Esophagus (tissue), 2 donors: ENCODE results near the gene EIPR1. TPM values are rescaled to one million over a fixed set of nuclear protein-coding genes. Genes with fewer than 3 reads are reported as not detected.
A peak's percentile ranks its signal among the peaks of the same experiment; 100 is the strongest.

ENCODE experiments used
- H3K27ac ChIP-seq, 2 donors: one replicate each; pipeline ENCODE4 v1.5.1; 2013; ENCODE audit warnings: low read depth in 2 of 2, mild to moderate bottlenecking in 2 of 2, inconsistent platforms in 1 of 2, low read length in 1 of 2, moderate library complexity in 1 of 2
- H3K27me3 ChIP-seq, 2 donors: one replicate each; pipeline ENCODE4 v1.6.1; 2013; ENCODE audit warnings: low read length in 2 of 2, control low read depth in 1 of 2, mild to moderate bottlenecking in 1 of 2; ENCODE audit not compliant: insufficient read depth in 2 of 2, control insufficient read depth in 1 of 2
- H3K36me3 ChIP-seq, 2 donors: one replicate each; pipeline ENCODE4 v1.6.1; 2013; ENCODE audit warnings: low read length in 1 of 2; ENCODE audit not compliant: control insufficient read depth in 2 of 2, insufficient read depth in 2 of 2
- H3K4me1 ChIP-seq, 2 donors: one replicate each; pipeline ENCODE4 v1.6.1; 2013; ENCODE audit warnings: low read length in 1 of 2; ENCODE audit not compliant: control insufficient read depth in 2 of 2, insufficient read depth in 2 of 2
- H3K4me3 ChIP-seq, 2 donors: one replicate each; pipeline ENCODE4 v1.5.1; 2013; ENCODE audit warnings: low read length in 2 of 2, mild to moderate bottlenecking in 2 of 2, low read depth in 1 of 2, moderate library complexity in 1 of 2
- H3K9me3 ChIP-seq, 2 donors: one replicate each; pipeline ENCODE4 v1.6.1; 2013; ENCODE audit warnings: mild to moderate bottlenecking in 2 of 2, low read depth in 1 of 2, low read length in 1 of 2, moderate library complexity in 1 of 2; ENCODE audit not compliant: control insufficient read depth in 2 of 2, insufficient read depth in 1 of 2
- WGBS, 2 donors: extraction: QIAGEN DNeasy Blood & Tissue Kit; methylation state at CpG; one replicate each; pipeline ENCODE4 v1.1.7; 2013; 5-methylcytosine and 5-hydroxymethylcytosine counted together
- polyA plus RNA-seq, 2 donors: library from polyadenylated mRNA; stranded (reverse); fragments of 200-250 nt; gene quantifications; one replicate each; pipeline ENCODE4 v1.2.3, GENCODE V29; 2013
- donor health status: healthy with polysubstance abuse.
- donor health status: Bipolar disorder and iron deficiency.

Gene EIPR1
- polyA plus RNA-seq, 2 donors: 8.2 to 22.8 TPM

DNA sequence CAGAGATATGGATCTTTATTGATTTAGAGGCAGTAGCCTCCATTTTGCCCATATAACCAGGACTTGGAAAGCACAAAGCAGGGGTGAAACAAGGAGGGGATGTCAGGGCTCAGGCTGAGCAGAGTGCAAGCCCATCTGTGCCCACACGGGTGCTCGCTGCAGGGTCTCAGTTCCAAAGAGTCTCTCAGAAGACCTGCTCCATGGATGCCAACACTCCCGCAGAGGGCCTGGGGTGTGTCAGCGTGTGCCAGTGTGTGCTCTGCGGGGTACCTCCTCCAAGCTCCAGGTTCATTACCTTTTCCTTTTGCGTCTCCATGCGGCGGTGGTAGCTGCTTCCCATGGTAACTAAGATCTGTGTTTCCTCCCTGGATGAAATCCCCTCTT lies 107.5 kb downstream of the EIPR1 start:
- H3K27me3 ChIP-seq: no peaks in the 10 kb centered on the region
- no peak overlapping the region for H3K27ac ChIP-seq
- peaks cover 4 to 6% of the 10 kb centered on the region in 2 donors for H3K4me1 ChIP-seq
- 98 to 99% methylated on average over 8 of the region's 8 CpGs for WGBS, 2 donors
- H3K36me3 ChIP-seq: no peaks in the 10 kb centered on the region
- no peak overlapping the region for H3K4me3 ChIP-seq
- H3K9me3 ChIP-seq: no peaks in the 10 kb centered on the region

- Histone ChIP-seq H3K4me1 (peaks cover 4 to 6% of the 10 kb centered on the region in 2 donors), H3K27ac (no peak overlapping the region), H3K27me3 (no peaks in the 10 kb centered on the region), H3K4me3 (no peak overlapping the region), H3K9me3 (no peaks in the 10 kb centered on the region), H3K36me3 (no peaks in the 10 kb centered on the region)
- 93 to 96% methylated on average over 22 of the region's 22 CpGs for WGBS, 2 donors
Observed at GRCh38 chr2:3269425-3270094, 108.1 kb downstream of the EIPR1 start.

- Histone ChIP-seq H3K9me3 (no peaks in the 10 kb centered on the region), H3K36me3 (no peaks in the 10 kb centered on the region), H3K4me3 (no peak overlapping the region), H3K27me3 (no peaks in the 10 kb centered on the region), H3K4me1 (peaks cover 4 to 6% of the 10 kb centered on the region in 2 donors), H3K27ac (no peak overlapping the region)
- 94 to 95% methylated on average over 6 of the region's 6 CpGs for WGBS, 2 donors
Observed at GRCh38 chr2:3268705-3269029, 109.0 kb downstream of the EIPR1 start.

DNA sequence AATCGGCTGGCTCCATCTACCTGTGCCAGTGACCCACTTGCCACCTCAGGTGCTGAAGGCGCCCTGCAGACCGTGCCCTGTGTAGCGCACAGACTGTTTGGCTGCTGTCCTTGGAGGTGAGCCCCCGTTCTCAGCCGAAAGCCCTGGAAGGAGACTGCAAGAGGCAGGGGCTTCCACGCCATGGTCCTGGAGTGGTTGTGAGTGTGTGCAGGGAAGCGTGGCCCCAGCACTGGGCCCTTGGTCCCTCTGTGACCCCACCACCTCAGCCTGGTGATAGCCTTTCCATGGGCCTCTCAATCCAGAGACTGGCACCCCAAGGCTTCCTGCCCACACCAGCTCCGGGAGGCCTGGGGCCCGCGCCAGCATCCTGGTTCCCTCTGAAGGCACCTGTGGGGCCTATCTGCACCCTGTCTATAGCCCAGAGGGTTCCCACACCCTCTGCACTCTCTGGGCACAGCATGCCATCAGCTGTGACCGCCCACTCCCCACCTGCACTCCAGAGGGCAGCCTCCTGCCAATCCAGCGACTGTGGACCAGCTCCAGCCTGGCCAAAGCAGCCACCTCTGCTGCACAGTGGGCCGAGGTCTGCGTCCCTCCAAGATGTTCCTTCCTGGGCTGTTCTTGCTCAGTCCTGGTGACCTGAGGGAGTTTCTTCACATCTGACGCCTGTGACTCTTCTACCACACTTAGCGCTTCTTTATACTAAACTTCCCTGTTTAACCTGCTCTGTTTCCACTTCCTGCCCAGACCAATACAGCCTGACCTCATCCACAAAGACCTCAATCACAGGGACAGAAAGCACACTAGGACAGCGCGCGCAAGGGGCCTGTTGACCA lies 109.5 kb downstream of the EIPR1 start:
- Histone ChIP-seq H3K27ac (peak overlapping the region in 1 of 2 donors; percentile 13), H3K4me3 (no peak overlapping the region), H3K9me3 (no peaks in the 10 kb centered on the region), H3K27me3 (no peaks in the 10 kb centered on the region), H3K36me3 (no peaks in the 10 kb centered on the region), H3K4me1 (peaks cover 4 to 6% of the 10 kb centered on the region in 2 donors)
- 88 to 92% methylated on average over 18 to 20 of the region's 20 CpGs for WGBS, 2 donors

DNA sequence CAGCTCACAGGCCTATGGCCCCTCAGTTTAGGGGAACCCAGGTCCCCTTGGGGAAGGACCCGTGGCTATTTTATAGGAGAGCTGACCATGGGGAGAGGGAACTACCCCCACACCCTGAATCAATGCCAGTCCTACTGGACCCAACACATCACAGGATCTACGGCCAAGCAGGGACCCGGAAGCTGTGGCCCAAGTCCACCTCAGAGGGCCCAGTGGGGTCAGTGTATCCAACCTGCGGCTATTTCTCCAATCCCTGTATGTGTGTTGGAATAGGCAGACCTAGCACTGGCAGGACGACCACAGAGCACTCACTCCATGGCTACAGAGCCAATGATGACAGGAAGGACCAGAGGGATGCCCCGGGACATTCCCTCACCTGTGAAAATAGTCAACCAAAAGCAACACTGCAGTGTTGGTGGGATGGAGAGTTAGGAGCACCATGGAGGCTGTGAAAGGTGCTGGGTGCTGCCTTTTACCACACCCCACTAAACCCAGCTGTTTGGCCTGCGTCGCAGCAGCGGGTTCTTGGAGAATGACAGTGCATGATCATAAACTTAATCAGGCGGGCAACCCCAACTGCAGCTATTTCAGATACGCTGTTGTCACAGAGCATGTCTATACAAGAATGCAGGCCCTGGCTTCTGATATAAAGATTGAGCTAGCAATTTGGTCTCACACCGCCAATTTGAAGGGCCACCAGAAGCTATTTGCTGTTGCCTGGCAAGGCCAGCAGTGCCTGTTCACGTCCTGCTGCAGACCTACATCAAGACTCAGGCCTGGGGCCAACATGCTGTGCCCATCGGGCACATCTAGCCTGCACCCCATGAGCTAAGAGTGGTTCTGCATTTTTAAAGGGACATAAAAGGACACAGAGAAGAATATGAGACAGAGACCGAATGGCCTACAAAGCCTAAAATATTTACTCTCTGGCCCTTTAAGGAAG lies 110.4 kb downstream of the EIPR1 start:
- Histone ChIP-seq H3K9me3 (no peaks in the 10 kb centered on the region), H3K4me1 (peaks cover 4 to 6% of the 10 kb centered on the region in 2 donors), H3K36me3 (no peaks in the 10 kb centered on the region), H3K27me3 (no peaks in the 10 kb centered on the region), H3K27ac (no peak overlapping the region), H3K4me3 (no peak overlapping the region)
- WGBS, 2 donors: 71 to 81% methylated on average over 15 of the region's 15 CpGs

GRCh38 chr2:3265981-3266924 lies 111.4 kb downstream of the EIPR1 start:
- 70 to 71% methylated on average over 20 of the region's 20 CpGs for WGBS, 2 donors
- no peak overlapping the region for H3K4me3 ChIP-seq
- peaks cover 4 to 6% of the 10 kb centered on the region in 2 donors for H3K4me1 ChIP-seq
- no peaks in the 10 kb centered on the region for H3K9me3 ChIP-seq
- no peaks in the 10 kb centered on the region for H3K27me3 ChIP-seq
- H3K36me3 ChIP-seq: no peaks in the 10 kb centered on the region
- H3K27ac ChIP-seq: no peak overlapping the region

GRCh38 chr2:3265471-3265870 lies 112.1 kb downstream of the EIPR1 start:
- no peaks in the 10 kb centered on the region for H3K36me3 ChIP-seq
- no peak overlapping the region for H3K27ac ChIP-seq
- no peaks in the 10 kb centered on the region for H3K27me3 ChIP-seq
- 84 to 89% methylated on average over 8 of the region's 8 CpGs for WGBS, 2 donors
- H3K9me3 ChIP-seq: no peaks in the 10 kb centered on the region
- H3K4me3 ChIP-seq: no peak overlapping the region
- H3K4me1 ChIP-seq: peaks cover 4 to 6% of the 10 kb centered on the region in 2 donors

DNA sequence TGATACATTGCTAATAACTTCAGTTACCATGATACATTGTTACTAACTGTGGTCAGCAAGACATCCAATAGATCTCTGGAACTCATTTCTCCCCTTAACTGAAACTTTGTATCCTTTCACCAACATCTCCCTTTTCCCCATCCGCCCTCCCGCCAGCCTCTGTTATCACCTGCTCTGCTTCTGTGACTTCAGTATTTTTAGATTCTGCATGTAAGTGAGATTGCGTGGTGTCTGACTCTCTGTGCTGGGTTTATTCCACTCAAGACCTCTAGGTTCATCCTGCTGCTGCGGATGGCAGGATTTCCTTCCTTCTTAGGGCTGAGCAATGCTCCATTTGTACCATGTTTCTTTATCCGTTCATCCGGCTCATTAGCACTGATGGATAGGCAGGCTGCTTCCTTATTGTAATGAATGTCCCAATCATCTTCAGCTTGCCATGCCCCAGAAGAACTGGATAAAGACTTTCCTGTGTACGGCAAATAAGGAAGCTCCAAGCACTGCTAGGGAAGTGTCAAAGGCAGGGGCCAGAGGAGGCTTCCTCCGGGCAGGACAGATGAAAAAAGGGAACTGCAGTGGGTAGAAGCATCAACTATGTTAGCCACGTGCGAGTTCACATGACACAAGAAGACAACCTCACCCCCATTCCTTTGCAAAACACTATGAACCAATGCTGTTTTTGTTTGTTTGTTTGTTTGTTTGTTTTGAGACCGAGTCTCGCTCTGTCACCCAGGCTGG lies 113.4 kb downstream of the EIPR1 start:
- 82 to 86% methylated on average over 12 of the region's 12 CpGs for WGBS, 2 donors
- no peak overlapping the region for H3K27ac ChIP-seq
- H3K27me3 ChIP-seq: no peaks in the 10 kb centered on the region
- H3K36me3 ChIP-seq: no peaks in the 10 kb centered on the region
- H3K9me3 ChIP-seq: no peaks in the 10 kb centered on the region
- peaks cover 4 to 6% of the 10 kb centered on the region in 2 donors for H3K4me1 ChIP-seq
- H3K4me3 ChIP-seq: no peak overlapping the region
